ENCODE results near the gene SLC13A3. TPM values are rescaled to one million over a fixed set of nuclear protein-coding genes. Genes with fewer than 3 reads are reported as not detected.

SLC13A3 gene
- total RNA-seq, 1 experiment from 2014 or later = 0.39 TPM

DNA sequence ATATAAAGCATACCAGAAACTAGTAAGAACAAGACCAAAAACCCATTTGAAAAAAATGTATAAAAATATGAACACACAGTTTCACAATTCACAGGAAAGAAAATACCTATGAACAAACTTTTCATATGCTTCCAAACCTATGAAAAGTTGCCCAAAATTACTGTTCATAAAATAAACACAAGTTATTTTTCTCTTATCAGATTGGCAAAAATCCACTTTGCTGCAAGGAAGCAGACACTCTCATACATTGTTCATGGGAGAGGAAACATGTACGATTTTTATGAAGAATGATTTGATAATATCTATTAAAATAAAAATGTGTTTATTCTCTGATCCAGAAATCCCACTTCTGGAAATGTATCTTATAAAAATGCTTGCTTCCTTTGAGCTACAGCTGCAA lies 60.8 kb downstream of the SLC13A3 start:
- Mint-ChIP-seq H3K4me1 (ENCODE audit: low read depth, unreplicated experiment) (no peaks in the 10 kb centered on the region), H3K36me3 (ENCODE audit: insufficient read depth, unreplicated experiment) (no peaks in the 10 kb centered on the region), H3K4me3 (ENCODE audit: unreplicated experiment) (no peak overlapping the region), H3K27me3 (ENCODE audit: insufficient read depth, unreplicated experiment) (peaks cover 10% of the 10 kb centered on the region), H3K9me3 (ENCODE audit: unreplicated experiment) (no peaks in the 10 kb centered on the region), H3K27ac (ENCODE audit: unreplicated experiment) (no peak overlapping the region)
- H3K4me1 ChIP-seq = no peaks in the 10 kb centered on the region
- TF ChIP-seq CTCF (IDR thresholded peaks at IDR 0.05; ENCODE audit: insufficient read depth in 1 of 2, low read depth in 1 of 2, low read length in 1 of 2, severe bottlenecking in 1 of 2, unreplicated experiment in 1 of 2) = no peak
- H3K36me3 ChIP-seq (ENCODE audit: control insufficient read depth, insufficient read depth, low read length) = no peaks in the 10 kb centered on the region
- 0 out of 2 replicates have a peak, but pooled peaks cover 2% of the 10 kb centered on the region for H3K27me3 ChIP-seq (replicated peaks; ENCODE audit: control insufficient read depth, insufficient read depth, low read length)
- no peaks in the 10 kb centered on the region for H3K9me3 ChIP-seq
- intact Hi-C loops (cut with micrococcal nuclease; ENCODE audit: unreplicated experiment) = no loop called here
- POLR2A ChIA-PET = no interaction called here
- H3K4me3 ChIP-seq (ENCODE audit: low read depth, low read length) = no peak overlapping the region
- BruUV-seq (replicated peaks) = no TSS peak
- CTCF ChIA-PET = no interaction called here
- no peak for DNase-seq

- CTCF ChIA-PET = no interaction called here
- Histone ChIP-seq H3K9me3 (no peaks in the 10 kb centered on the region), H3K36me3 (ENCODE audit: control insufficient read depth, insufficient read depth, low read length) (no peaks in the 10 kb centered on the region), H3K4me1 (no peaks in the 10 kb centered on the region), H3K4me3 (ENCODE audit: low read depth, low read length) (no peak overlapping the region), H3K27me3 (replicated peaks; ENCODE audit: control insufficient read depth, insufficient read depth, low read length) (no peaks in the 10 kb centered on the region; the same call in 1 of the 2 replicates)
- BruUV-seq (replicated peaks) = no TSS peak
- intact Hi-C loops (cut with micrococcal nuclease; ENCODE audit: unreplicated experiment) = no loop called here
- DNase-seq = peak in 1 of 2 experiments; percentile 33
- peaks cover 6% of the 10 kb centered on the region for H3K27me3 Mint-ChIP-seq (ENCODE audit: insufficient read depth, unreplicated experiment)
- H3K9me3 Mint-ChIP-seq (ENCODE audit: unreplicated experiment) = no peaks in the 10 kb centered on the region
- no peak for TF ChIP-seq CTCF (IDR thresholded peaks at IDR 0.05; ENCODE audit: insufficient read depth in 1 of 2, low read depth in 1 of 2, low read length in 1 of 2, severe bottlenecking in 1 of 2, unreplicated experiment in 1 of 2)
- no peaks in the 10 kb centered on the region for H3K36me3 Mint-ChIP-seq (ENCODE audit: insufficient read depth, unreplicated experiment)
- POLR2A ChIA-PET = no interaction called here
- H3K4me1 Mint-ChIP-seq (ENCODE audit: low read depth, unreplicated experiment) = no peaks in the 10 kb centered on the region
- no peak overlapping the region for H3K27ac Mint-ChIP-seq (ENCODE audit: unreplicated experiment)
- no peak overlapping the region for H3K4me3 Mint-ChIP-seq (ENCODE audit: unreplicated experiment)
Observed at GRCh38 chr20:46588532-46589511, 62.4 kb downstream of the SLC13A3 start.

DNA sequence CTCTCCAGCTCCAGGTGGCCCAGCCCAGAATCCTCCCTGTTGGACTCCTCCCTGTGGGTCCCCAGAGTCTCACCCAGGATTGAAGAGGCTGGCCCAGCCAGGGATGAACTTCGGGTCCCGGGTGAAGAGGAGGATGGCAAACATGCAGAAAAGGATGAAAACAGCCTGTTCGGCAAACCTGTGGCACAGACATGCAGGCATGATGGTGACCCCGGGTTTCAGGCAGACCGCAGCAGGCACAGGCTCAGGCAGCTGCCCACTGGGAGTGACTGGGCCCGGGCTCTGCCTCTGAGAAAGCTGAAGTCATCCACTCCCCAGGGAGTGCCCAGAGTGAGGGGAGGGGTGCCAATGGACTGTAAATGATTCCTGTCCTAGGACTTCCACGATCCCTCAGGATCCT lies 63.3 kb downstream of the SLC13A3 start:
- Histone ChIP-seq H3K4me1 (no peaks in the 10 kb centered on the region), H3K36me3 (ENCODE audit: control insufficient read depth, insufficient read depth, low read length) (no peaks in the 10 kb centered on the region), H3K9me3 (no peaks in the 10 kb centered on the region), H3K4me3 (ENCODE audit: low read depth, low read length) (no peak overlapping the region), H3K27me3 (replicated peaks; ENCODE audit: control insufficient read depth, insufficient read depth, low read length) (no peaks in the 10 kb centered on the region; the same call in 1 of the 2 replicates)
- no peaks in the 10 kb centered on the region for H3K4me1 Mint-ChIP-seq (ENCODE audit: low read depth, unreplicated experiment)
- no TSS peak for BruUV-seq (replicated peaks)
- no peaks in the 10 kb centered on the region for H3K9me3 Mint-ChIP-seq (ENCODE audit: unreplicated experiment)
- H3K4me3 Mint-ChIP-seq (ENCODE audit: unreplicated experiment) = no peak overlapping the region
- no peaks in the 10 kb centered on the region for H3K36me3 Mint-ChIP-seq (ENCODE audit: insufficient read depth, unreplicated experiment)
- DNase-seq = peak in 1 of 2 experiments; percentile 25
- H3K27ac Mint-ChIP-seq (ENCODE audit: unreplicated experiment) = no peak overlapping the region
- CTCF ChIA-PET = no interaction called here
- POLR2A ChIA-PET = no interaction called here
- intact Hi-C loops (cut with micrococcal nuclease; ENCODE audit: unreplicated experiment) = no loop called here
- H3K27me3 Mint-ChIP-seq (ENCODE audit: insufficient read depth, unreplicated experiment) = peaks cover 6% of the 10 kb centered on the region
- no peak for TF ChIP-seq CTCF (IDR thresholded peaks at IDR 0.05; ENCODE audit: insufficient read depth in 1 of 2, low read depth in 1 of 2, low read length in 1 of 2, severe bottlenecking in 1 of 2, unreplicated experiment in 1 of 2)
